Measurements from ENCODE around the gene GASK1B. TPM values are rescaled to one million over a fixed set of nuclear protein-coding genes. Genes with fewer than 3 reads are reported as not detected.
A peak's percentile ranks its signal among the peaks of the same experiment; 100 is the strongest.

Gene GASK1B
- total RNA-seq, 4 donors from 2014 or later: 44.1 to 72.0 (median 61.0) TPM

DNA sequence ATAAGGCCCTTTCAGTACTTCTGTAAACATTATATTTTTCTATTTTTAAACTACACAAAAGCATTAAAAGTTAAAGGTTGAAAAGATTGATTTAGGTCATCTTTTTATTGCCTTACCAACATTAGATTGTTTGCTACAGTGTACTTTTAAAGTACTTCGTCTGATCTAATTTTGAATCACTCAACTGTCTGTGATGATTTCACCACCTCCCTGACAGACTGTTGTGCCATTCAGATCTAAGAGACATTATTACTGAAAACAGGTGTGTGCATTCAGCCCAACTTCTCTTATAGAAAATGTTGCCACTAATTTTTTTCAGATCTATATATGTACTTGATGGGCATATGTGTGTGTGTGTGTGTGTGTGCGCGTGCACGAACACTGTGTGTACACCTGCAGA is 39.3 kb downstream of the GASK1B start:
- DNase-seq (ENCODE audit: low spot score in 2 of 2): no peak
- no peak overlapping the region for H3K27ac ChIP-seq
- H3K27me3 ChIP-seq: no peaks in the 10 kb centered on the region
- H3K9me3 ChIP-seq: no peaks in the 10 kb centered on the region
- peaks cover 0 to 19% (median 0%) of the 10 kb centered on the region in 3 donors for H3K36me3 ChIP-seq
- TF ChIP-seq, protein P1, sequence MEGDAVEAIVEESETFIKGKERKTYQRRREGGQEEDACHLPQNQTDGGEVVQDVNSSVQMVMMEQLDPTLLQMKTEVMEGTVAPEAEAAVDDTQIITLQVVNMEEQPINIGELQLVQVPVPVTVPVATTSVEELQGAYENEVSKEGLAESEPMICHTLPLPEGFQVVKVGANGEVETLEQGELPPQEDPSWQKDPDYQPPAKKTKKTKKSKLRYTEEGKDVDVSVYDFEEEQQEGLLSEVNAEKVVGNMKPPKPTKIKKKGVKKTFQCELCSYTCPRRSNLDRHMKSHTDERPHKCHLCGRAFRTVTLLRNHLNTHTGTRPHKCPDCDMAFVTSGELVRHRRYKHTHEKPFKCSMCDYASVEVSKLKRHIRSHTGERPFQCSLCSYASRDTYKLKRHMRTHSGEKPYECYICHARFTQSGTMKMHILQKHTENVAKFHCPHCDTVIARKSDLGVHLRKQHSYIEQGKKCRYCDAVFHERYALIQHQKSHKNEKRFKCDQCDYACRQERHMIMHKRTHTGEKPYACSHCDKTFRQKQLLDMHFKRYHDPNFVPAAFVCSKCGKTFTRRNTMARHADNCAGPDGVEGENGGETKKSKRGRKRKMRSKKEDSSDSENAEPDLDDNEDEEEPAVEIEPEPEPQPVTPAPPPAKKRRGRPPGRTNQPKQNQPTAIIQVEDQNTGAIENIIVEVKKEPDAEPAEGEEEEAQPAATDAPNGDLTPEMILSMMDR (IDR thresholded peaks at IDR 0.05): no peak
- TF ChIP-seq EP300 (IDR thresholded peaks at IDR 0.05): no peak
- no peak for TF ChIP-seq POLR2A (IDR thresholded peaks at IDR 0.05)
- WGBS, 2 donors: 63 to 67% methylated on average over 4 of the region's 4 CpGs
- H3K4me1 ChIP-seq: peaks cover 0 to 57% (median 0%) of the 10 kb centered on the region in 4 donors
- no peak overlapping the region for H3K4me3 ChIP-seq

DNA sequence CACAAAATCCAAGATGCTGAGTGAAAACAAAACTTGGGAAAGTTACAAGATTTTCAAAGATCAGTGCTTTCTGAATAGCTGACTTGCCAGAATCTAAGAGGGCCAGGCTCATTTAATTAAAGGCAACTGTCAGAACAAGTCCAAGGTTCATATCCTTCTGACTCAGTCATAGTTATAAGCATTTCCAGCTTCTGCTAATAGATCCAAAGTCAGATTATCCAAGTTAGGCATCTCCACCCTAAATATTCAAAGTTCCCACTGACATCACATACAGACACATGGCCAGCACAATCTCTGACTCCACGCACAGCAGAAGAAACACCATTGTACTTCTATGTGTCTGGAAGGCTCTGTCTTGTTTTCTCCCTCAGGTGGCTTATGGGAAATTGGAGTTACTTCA is 41.8 kb downstream of the GASK1B start:
- Histone ChIP-seq H3K4me3 (no peak overlapping the region), H3K4me1 (peaks cover 0 to 43% (median 0%) of the 10 kb centered on the region in 4 donors), H3K27me3 (no peaks in the 10 kb centered on the region), H3K36me3 (peaks cover 0 to 38% (median 0%) of the 10 kb centered on the region in 3 donors), H3K27ac (peak overlapping the region in 2 of 4 donors; percentile 30 to 74), H3K9me3 (no peaks in the 10 kb centered on the region)
- WGBS, 2 donors: 32 to 45% methylated on average over 1 of the region's 1 CpG
- no peak for TF ChIP-seq EP300 (IDR thresholded peaks at IDR 0.05)
- TF ChIP-seq POLR2A (IDR thresholded peaks at IDR 0.05): no peak
- TF ChIP-seq, protein P1 (IDR thresholded peaks at IDR 0.05): no peak
- DNase-seq (ENCODE audit: low spot score in 2 of 2): no peak

DNA sequence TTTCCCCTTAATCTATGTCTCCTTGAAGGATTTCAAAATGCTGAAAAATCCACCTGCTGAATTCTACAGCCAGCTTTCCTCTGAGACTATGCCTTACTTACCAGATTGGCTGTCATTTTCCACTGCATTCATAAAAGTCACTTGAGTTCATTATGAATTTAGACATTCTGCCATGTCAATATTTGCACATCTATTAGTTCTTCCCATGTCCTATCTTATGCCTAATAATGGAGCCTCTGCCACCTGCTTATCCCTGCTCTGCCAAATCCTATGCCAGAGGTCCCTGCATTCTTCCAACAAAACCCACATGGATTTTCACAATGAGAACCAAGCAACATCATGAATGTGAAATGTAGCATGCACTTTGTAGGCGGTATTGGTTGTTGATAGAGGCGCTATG is 42.6 kb downstream of the GASK1B start:
- Histone ChIP-seq H3K27ac (peak overlapping the region in 2 of 4 donors; percentile 30 to 74), H3K27me3 (no peaks in the 10 kb centered on the region), H3K9me3 (no peaks in the 10 kb centered on the region), H3K36me3 (peaks cover 0 to 38% (median 0%) of the 10 kb centered on the region in 3 donors), H3K4me3 (no peak overlapping the region), H3K4me1 (peaks cover 0 to 36% (median 0%) of the 10 kb centered on the region in 4 donors)
- TF ChIP-seq, protein P1 (IDR thresholded peaks at IDR 0.05): no peak
- no peak for TF ChIP-seq POLR2A (IDR thresholded peaks at IDR 0.05)
- TF ChIP-seq EP300 (IDR thresholded peaks at IDR 0.05): no peak
- DNase-seq (ENCODE audit: low spot score in 2 of 2): no peak
- WGBS, 2 donors: 94 to 98% methylated on average over 2 of the region's 2 CpGs

DNA sequence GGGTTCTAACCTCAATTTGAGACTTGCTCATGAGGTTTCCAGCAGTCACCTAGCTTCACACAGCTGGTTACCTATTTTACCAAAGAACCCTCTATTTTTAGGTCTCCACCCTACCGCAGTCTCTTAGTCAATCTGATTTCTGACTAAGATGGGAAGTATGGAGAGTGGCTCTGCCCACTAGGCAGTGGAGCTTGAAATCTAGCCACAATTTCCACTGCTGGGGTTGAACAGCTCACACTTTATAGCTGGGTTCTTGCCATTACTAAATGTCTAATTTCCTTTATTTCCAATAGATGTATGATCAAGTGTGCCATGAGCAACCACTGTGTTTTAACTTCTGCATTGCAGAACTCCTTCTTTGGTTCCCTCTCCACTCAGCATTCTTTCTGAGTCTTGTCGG is 43.1 kb downstream of the GASK1B start:
- Histone ChIP-seq H3K27ac (no peak overlapping the region), H3K4me3 (no peak overlapping the region), H3K4me1 (peaks cover 0 to 34% (median 0%) of the 10 kb centered on the region in 4 donors), H3K9me3 (no peaks in the 10 kb centered on the region), H3K36me3 (peaks cover 0 to 38% (median 0%) of the 10 kb centered on the region in 3 donors), H3K27me3 (no peaks in the 10 kb centered on the region)
- TF ChIP-seq POLR2A (IDR thresholded peaks at IDR 0.05): no peak
- TF ChIP-seq, protein P1 (IDR thresholded peaks at IDR 0.05): no peak
- no peak for TF ChIP-seq EP300 (IDR thresholded peaks at IDR 0.05)
- DNase-seq (ENCODE audit: low spot score in 2 of 2): no peak
- WGBS, 2 donors: 86 to 93% methylated on average over 2 of the region's 2 CpGs

DNA sequence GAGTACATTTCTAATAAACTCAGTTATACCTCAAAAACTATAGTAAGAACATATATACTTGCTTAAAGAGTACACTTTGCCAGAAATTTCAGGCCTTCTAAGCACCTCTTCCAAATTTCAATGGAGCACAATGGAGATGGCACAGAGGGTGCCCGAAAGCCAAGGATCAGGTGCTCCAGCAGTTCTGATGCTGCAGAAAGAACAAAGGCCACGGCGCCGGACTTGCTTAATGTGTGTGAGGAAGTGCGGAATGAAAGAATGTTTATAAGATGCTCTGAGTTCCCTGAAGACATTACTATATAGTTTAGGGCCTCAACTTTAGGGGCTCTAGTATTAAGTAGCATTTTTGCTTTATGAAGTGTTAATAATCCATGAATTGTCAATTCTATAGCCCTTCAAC is 44.3 kb downstream of the GASK1B start:
- Histone ChIP-seq H3K36me3 (peaks cover 0 to 38% (median 0%) of the 10 kb centered on the region in 3 donors), H3K9me3 (no peaks in the 10 kb centered on the region), H3K27ac (no peak overlapping the region), H3K4me1 (peaks cover 0 to 26% (median 0%) of the 10 kb centered on the region in 4 donors), H3K27me3 (no peaks in the 10 kb centered on the region), H3K4me3 (no peak overlapping the region)
- WGBS, 2 donors: 88 to 92% methylated on average over 5 of the region's 5 CpGs
- DNase-seq (ENCODE audit: low spot score in 2 of 2): no peak
- TF ChIP-seq, protein P1 (IDR thresholded peaks at IDR 0.05): no peak
- TF ChIP-seq POLR2A (IDR thresholded peaks at IDR 0.05): no peak
- no peak for TF ChIP-seq EP300 (IDR thresholded peaks at IDR 0.05)
